SK-N-MC (cell line): ENCODE results near the gene PARP1.

ENCODE experiments used
- DNase-seq: peaks from one replicate; pipeline ENCODE4 v3.0.0-alpha.2; 2011; ENCODE audit warnings: low read depth, low spot score
- H3K27ac ChIP-seq: fragments of 200-600 bp; sonication (generic); 2 replicates; pipeline ENCODE4 v1.5.1; 2016; ENCODE audit warnings: mixed run types
- H3K36me3 ChIP-seq: fragments of 200-600 bp; sonication (generic); 2 replicates; pipeline ENCODE4 v1.6.1; 2017; ENCODE audit warnings: antibody characterized with exemption, low read length, mixed read lengths; ENCODE audit not compliant: insufficient read depth
- H3K4me3 ChIP-seq: fragments of 200-600 bp; sonication (generic); 2 replicates; pipeline ENCODE4 v1.5.1; 2016
- H3K9ac ChIP-seq: fragments of 200-600 bp; sonication (generic); 2 replicates; pipeline ENCODE4 v1.8.0; 2017; ENCODE audit warnings: mixed run types, mixed read lengths; ENCODE audit not compliant: insufficient read length
- H3K9me3 ChIP-seq: fragments of 200-600 bp; sonication (generic); 2 replicates; pipeline ENCODE4 v1.6.1; 2017; ENCODE audit warnings: low read depth, mild to moderate bottlenecking, antibody characterized with exemption, low read length, moderate library complexity, mixed read lengths
- EZH2 ChIP-seq: fragments of 200-600 bp; sonication (generic); IDR thresholded peaks from one replicate; pipeline ENCODE4 v1.6.1; 2017; ENCODE audit warnings: antibody characterized with exemption
- FOXP2 ChIP-seq: optimal IDR thresholded peaks from 2 replicates; pipeline ENCODE3; 2011; ENCODE audit warnings: mild to moderate bottlenecking, moderate library complexity; ENCODE audit not compliant: insufficient read depth; ENCODE audit errors: extremely low read length, control extremely low read depth
- POLR2AphosphoS5 ChIP-seq: IDR thresholded peaks from 2 replicates; pipeline ENCODE4 v1.6.1; 2012; ENCODE audit warnings: mild to moderate bottlenecking, low read depth, low read length, borderline replicate concordance

PARP1 gene

GRCh38 chr1:226397955-226398636 is 9.8 kb downstream of the PARP1 start:
- no peak overlapping the region for H3K27ac ChIP-seq
- H3K9me3 ChIP-seq, result no peaks in the 10 kb centered on the region
- no peak overlapping the region for H3K4me3 ChIP-seq
- H3K36me3 ChIP-seq, result peaks cover 90% of the 10 kb centered on the region
- no peak for DNase-seq
- TF ChIP-seq POLR2AphosphoS5, result no peak
- TF ChIP-seq FOXP2, result no peak
- no peak for TF ChIP-seq EZH2
- H3K9ac ChIP-seq, result no peak overlapping the region

DNA sequence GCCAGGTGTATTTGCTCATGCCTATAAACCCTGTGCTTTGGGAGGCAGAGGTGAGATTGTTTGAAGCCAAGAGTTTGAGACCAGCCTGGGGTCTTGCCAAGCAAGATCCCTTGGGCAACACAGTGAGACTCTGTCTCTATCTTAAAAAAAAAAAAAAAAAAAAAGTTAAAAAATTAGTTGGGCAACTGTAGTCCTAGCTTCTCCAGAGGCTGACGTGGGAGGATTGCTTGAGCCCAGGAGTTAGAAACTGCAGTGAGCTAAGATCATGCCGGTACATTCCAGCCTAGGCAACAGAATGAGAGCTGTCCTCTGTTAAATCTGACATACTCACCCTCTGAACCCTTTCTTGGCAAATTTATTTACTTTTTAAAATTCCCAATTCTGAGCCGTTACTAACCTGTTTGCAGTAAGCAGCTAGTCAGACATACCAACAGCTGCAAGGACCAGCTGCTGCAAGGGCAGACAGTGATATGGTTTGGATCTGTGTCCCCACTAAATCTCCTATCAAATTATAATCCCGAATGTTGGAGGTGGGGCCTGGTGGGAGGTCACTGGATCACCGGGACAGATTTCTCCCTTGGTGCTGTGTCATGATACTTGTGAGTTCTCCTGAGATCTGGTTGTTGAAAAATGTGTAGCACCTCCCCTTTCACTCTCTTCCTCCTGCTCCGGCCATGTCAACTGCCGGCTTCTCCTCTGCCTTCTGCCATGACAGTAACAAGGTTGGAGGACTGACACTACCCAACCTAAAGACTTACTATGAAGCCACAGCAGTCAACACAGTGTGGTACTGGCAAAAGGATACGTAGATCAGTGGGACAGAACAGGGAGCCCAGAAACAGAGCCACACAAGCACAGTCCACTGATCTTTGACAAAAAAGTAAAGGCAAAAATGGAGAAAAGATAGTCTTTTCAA is 10.6 kb downstream of the PARP1 start:
- Histone ChIP-seq H3K9ac (no peak overlapping the region), H3K36me3 (peaks cover 90% of the 10 kb centered on the region), H3K9me3 (no peaks in the 10 kb centered on the region), H3K4me3 (no peak overlapping the region), H3K27ac (no peak overlapping the region)
- no peak for DNase-seq
- TF ChIP-seq POLR2AphosphoS5 (no peak), EZH2 (no peak), FOXP2 (no peak)

- no peak overlapping the region for H3K4me3 ChIP-seq
- H3K9ac ChIP-seq, result no peak overlapping the region
- peaks cover 90% of the 10 kb centered on the region for H3K36me3 ChIP-seq
- no peak overlapping the region for H3K27ac ChIP-seq
- DNase-seq, result no peak
- no peaks in the 10 kb centered on the region for H3K9me3 ChIP-seq
- TF ChIP-seq FOXP2 (no peak), POLR2AphosphoS5 (no peak), EZH2 (no peak)
Measured at GRCh38 chr1:226395753-226396152, 12.1 kb downstream of the PARP1 start.

DNA sequence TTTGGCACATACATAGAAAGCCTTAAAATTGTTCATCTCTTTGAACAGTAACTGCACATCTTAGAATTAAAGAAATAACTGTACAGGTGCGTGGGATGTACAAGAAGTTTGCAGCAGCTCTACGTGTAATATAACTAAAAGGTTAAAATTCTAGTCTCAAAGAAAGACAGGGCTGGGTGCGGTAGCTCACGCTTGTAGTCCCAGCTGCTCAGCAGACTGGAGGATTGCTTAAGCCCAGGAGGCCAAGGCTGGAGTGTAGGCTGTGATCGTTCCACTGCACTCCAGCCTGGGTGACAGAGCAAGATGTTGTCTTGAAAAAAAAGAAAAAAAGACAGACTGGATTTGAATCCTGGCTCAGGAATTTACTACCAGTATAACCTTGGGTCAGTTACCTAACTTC is 13.4 kb downstream of the PARP1 start:
- Histone ChIP-seq H3K4me3 (no peak overlapping the region), H3K36me3 (peaks cover 90% of the 10 kb centered on the region), H3K9me3 (no peaks in the 10 kb centered on the region), H3K9ac (no peak overlapping the region), H3K27ac (no peak overlapping the region)
- TF ChIP-seq EZH2 (no peak), FOXP2 (no peak), POLR2AphosphoS5 (no peak)
- no peak for DNase-seq

GRCh38 chr1:226390681-226391080 is 17.2 kb downstream of the PARP1 start:
- no peak for TF ChIP-seq FOXP2
- no peak for TF ChIP-seq POLR2AphosphoS5
- no peak for TF ChIP-seq EZH2
- Histone ChIP-seq H3K9me3 (no peaks in the 10 kb centered on the region), H3K4me3 (no peak overlapping the region), H3K27ac (no peak overlapping the region), H3K9ac (no peak overlapping the region), H3K36me3 (peaks cover 96% of the 10 kb centered on the region)
- no peak for DNase-seq

GRCh38 chr1:226388131-226388530 is 19.8 kb downstream of the PARP1 start:
- TF ChIP-seq FOXP2 (no peak), EZH2 (no peak), POLR2AphosphoS5 (no peak)
- no peak for DNase-seq
- no peak overlapping the region for H3K9ac ChIP-seq
- no peak overlapping the region for H3K4me3 ChIP-seq
- H3K9me3 ChIP-seq, result no peaks in the 10 kb centered on the region
- H3K27ac ChIP-seq, result no peak overlapping the region
- H3K36me3 ChIP-seq, result peaks cover 99% of the 10 kb centered on the region

DNA sequence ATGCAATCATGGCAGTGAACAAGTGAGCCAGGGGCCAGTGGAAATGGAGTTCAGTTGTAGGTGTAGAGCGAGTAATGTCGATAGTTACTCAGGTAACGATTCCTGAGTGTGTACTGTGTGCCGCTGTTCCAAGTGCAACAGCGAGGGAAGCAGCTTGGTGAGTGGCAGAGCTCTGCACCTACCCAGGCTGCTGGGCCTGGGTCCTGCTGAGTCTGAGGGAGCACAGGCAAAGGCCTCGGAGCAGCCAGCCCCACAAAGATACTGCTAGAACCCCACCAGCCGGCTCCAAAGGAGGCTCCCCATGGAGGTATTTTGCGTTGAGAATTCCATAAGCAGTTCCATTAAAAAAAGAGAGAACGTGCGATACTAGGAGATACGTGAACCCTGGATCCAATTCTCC is 23.2 kb downstream of the PARP1 start:
- H3K4me3 ChIP-seq, result no peak overlapping the region
- DNase-seq, result no peak
- no peaks in the 10 kb centered on the region for H3K9me3 ChIP-seq
- H3K9ac ChIP-seq, result no peak overlapping the region
- H3K36me3 ChIP-seq, result peaks cover 99% of the 10 kb centered on the region
- no peak overlapping the region for H3K27ac ChIP-seq
- TF ChIP-seq FOXP2, result no peak
- no peak for TF ChIP-seq POLR2AphosphoS5
- no peak for TF ChIP-seq EZH2

- H3K36me3 ChIP-seq, result peaks cover 99% of the 10 kb centered on the region
- TF ChIP-seq EZH2 (no peak), POLR2AphosphoS5 (no peak), FOXP2 (no peak)
- H3K27ac ChIP-seq, result no peak overlapping the region
- DNase-seq, result no peak
- no peak overlapping the region for H3K4me3 ChIP-seq
- H3K9ac ChIP-seq, result no peak overlapping the region
- no peaks in the 10 kb centered on the region for H3K9me3 ChIP-seq
Measured at GRCh38 chr1:226384040-226384439, 23.9 kb downstream of the PARP1 start.
